ENCODE results near the gene WNK2.

DNA sequence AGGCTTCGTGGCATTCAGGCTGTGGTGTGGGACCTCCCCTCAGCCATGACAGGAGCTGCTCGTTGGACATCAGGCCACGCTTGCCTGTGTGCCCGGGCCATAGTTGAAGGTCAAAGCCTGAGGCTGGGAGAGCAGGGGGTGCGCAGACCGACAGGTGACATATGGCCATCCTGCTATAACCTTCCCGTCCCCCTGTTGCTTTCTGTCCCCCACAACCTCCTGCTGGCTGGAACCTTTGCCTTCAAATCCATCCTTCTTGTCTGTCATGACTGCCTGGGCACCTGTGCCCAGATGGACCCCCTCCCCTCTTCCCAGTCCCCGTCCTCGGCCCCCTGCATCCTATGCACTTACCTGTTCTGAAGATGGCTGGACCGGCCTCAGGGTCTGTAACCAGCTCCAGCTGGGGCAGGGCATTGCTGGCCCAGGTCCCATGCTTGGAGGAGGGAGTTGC is 83.2 kb downstream of the WNK2 start:
- TF ChIP-seq, protein P1, sequence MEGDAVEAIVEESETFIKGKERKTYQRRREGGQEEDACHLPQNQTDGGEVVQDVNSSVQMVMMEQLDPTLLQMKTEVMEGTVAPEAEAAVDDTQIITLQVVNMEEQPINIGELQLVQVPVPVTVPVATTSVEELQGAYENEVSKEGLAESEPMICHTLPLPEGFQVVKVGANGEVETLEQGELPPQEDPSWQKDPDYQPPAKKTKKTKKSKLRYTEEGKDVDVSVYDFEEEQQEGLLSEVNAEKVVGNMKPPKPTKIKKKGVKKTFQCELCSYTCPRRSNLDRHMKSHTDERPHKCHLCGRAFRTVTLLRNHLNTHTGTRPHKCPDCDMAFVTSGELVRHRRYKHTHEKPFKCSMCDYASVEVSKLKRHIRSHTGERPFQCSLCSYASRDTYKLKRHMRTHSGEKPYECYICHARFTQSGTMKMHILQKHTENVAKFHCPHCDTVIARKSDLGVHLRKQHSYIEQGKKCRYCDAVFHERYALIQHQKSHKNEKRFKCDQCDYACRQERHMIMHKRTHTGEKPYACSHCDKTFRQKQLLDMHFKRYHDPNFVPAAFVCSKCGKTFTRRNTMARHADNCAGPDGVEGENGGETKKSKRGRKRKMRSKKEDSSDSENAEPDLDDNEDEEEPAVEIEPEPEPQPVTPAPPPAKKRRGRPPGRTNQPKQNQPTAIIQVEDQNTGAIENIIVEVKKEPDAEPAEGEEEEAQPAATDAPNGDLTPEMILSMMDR (IDR thresholded peaks at IDR 0.05; ENCODE audit: extremely low read depth in 1 of 2, insufficient read depth in 1 of 2, low read depth in 1 of 2, low read length in 2 of 2): no peak
- no peak for TF ChIP-seq EZH2 (IDR thresholded peaks at IDR 0.05; ENCODE audit: borderline replicate concordance, low read depth, low read length, severe bottlenecking)
- no peak for TF ChIP-seq POLR2A (IDR thresholded peaks at IDR 0.05; ENCODE audit: low read depth, low read length)
- no peak for TF ChIP-seq MYC (IDR thresholded peaks at IDR 0.05; ENCODE audit: low read depth, low read length)
- TF ChIP-seq MAX (IDR thresholded peaks at IDR 0.05; ENCODE audit: insufficient read depth, insufficient read length): no peak
- TF ChIP-seq FOS (IDR thresholded peaks at IDR 0.05; ENCODE audit: borderline replicate concordance, insufficient read depth, low read length): no peak
- TF ChIP-seq JUN (IDR thresholded peaks at IDR 0.05; ENCODE audit: borderline replicate concordance, insufficient read depth, insufficient read length, low read depth): no peak
- TF ChIP-seq POLR2AphosphoS5 (IDR thresholded peaks at IDR 0.05; ENCODE audit: insufficient read depth, low read depth, low read length): no peak

All from endothelial cell of umbilical vein (primary cell).